Karpas-422 (cell line): ENCODE results near the gene GOT1. TPM values are rescaled to one million over a fixed set of nuclear protein-coding genes. Genes with fewer than 3 reads are reported as not detected.

Experiments
- DNase-seq: peaks from one replicate; pipeline ENCODE4 v3.0.0-alpha.2; 2015
- H2AFZ ChIP-seq: fragments of 200-600 bp; sonication (generic); 2 replicates; pipeline ENCODE4 v1.6.1; 2014; ENCODE audit warnings: antibody characterized with exemption, low read length, mixed read lengths
- H3K27ac ChIP-seq: fragments of 200-600 bp; sonication (generic); 2 replicates; pipeline ENCODE4 v1.5.1; 2014; ENCODE audit warnings: mild to moderate bottlenecking, low read length, moderate library complexity
- H3K27me3 ChIP-seq: fragments of 200-600 bp; sonication (generic); 2 replicates; pipeline ENCODE4 v1.6.1; 2014; ENCODE audit warnings: low read length, mixed read lengths
- H3K36me3 ChIP-seq: fragments of 200-600 bp; sonication (generic); 2 replicates; pipeline ENCODE4 v1.6.1; 2014; ENCODE audit warnings: low read length, mixed read lengths; ENCODE audit not compliant: insufficient read depth
- H3K4me1 ChIP-seq: fragments of 200-600 bp; sonication (generic); 2 replicates; pipeline ENCODE4 v1.6.1; 2014; ENCODE audit warnings: mild to moderate bottlenecking, low read length, mixed read lengths
- H3K4me2 ChIP-seq: fragments of 200-600 bp; sonication (generic); 2 replicates; pipeline ENCODE4 v1.6.1; 2014; ENCODE audit warnings: low read length, low read depth, mild to moderate bottlenecking; ENCODE audit not compliant: poor library complexity, severe bottlenecking
- H3K4me3 ChIP-seq: fragments of 200-600 bp; sonication (generic); 2 replicates; pipeline ENCODE4 v1.5.1; 2014; ENCODE audit warnings: mild to moderate bottlenecking, antibody characterized with exemption, low read length, mixed read lengths
- H3K79me2 ChIP-seq: fragments of 200-600 bp; sonication (generic); 2 replicates; pipeline ENCODE4 v1.6.1; 2014; ENCODE audit warnings: mild to moderate bottlenecking, low read length, mixed read lengths
- H3K9ac ChIP-seq: fragments of 200-600 bp; sonication (generic); 2 replicates; pipeline ENCODE4 v1.6.0; 2014; ENCODE audit warnings: low read length
- H3K9me2 ChIP-seq: fragments of 200-600 bp; sonication (generic), shearing (Covaris generic); replicated peaks from 2 replicates; pipeline ENCODE4 v1.6.0; 2014; ENCODE audit warnings: mild to moderate bottlenecking, low read length, moderate library complexity; ENCODE audit not compliant: insufficient read depth
- H3K9me3 ChIP-seq: fragments of 300-700, 200-600 bp; sonication (generic); 2 replicates; pipeline ENCODE4 v1.6.1; 2014; ENCODE audit warnings: low read length, mixed read lengths
- H4K20me1 ChIP-seq: fragments of 200-600 bp; sonication (generic); 2 replicates; pipeline ENCODE4 v1.6.1; 2014; ENCODE audit warnings: mild to moderate bottlenecking, antibody characterized with exemption, low read length, low read depth; ENCODE audit not compliant: insufficient read depth
- total RNA-seq: library from RNA; depleted of rRNA; stranded (reverse); fragments of >200 nt; shearing (Covaris generic); gene quantifications from 2 replicates; pipeline ENCODE4 v1.2.3, GENCODE V29; 2014; ENCODE audit warnings: low replicate concordance; rRNA removed

GOT1 gene
- total RNA-seq, 1 experiment from 2014 or later = 34.1 TPM

DNA sequence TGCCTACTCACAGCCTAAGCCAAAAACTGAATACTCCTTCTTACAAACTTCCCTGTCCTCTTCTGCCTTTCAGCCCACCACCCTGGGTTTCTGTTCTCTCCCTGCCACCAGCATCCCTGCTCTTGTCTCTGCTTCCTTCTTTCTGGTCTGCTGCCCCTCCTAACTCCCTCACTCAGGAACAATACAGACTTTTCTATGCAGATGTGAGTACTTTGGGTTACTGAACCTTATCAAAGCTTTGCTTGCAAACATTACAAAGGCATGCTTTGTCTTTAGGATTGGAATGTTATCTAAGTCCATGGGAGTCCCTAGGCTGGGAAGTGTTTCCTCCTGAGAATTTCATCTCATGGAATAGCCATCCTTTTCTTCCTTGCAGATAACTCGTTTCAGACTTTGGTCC, 72.3 kb downstream of the GOT1 start:
- H3K27me3 ChIP-seq = no peaks in the 10 kb centered on the region
- H3K4me1 ChIP-seq = peaks cover 6% of the 10 kb centered on the region
- DNase-seq = no peak
- no peak overlapping the region for H3K27ac ChIP-seq
- H3K9ac ChIP-seq = no peak overlapping the region
- H3K79me2 ChIP-seq = no peaks in the 10 kb centered on the region
- no peaks in the 10 kb centered on the region for H3K36me3 ChIP-seq
- H3K9me2 ChIP-seq = no peaks in the 10 kb centered on the region
- no peaks in the 10 kb centered on the region for H3K9me3 ChIP-seq
- H3K4me3 ChIP-seq = no peak overlapping the region
- no peak overlapping the region for H2AFZ ChIP-seq
- no peaks in the 10 kb centered on the region for H4K20me1 ChIP-seq
- H3K4me2 ChIP-seq = no peak overlapping the region

DNA sequence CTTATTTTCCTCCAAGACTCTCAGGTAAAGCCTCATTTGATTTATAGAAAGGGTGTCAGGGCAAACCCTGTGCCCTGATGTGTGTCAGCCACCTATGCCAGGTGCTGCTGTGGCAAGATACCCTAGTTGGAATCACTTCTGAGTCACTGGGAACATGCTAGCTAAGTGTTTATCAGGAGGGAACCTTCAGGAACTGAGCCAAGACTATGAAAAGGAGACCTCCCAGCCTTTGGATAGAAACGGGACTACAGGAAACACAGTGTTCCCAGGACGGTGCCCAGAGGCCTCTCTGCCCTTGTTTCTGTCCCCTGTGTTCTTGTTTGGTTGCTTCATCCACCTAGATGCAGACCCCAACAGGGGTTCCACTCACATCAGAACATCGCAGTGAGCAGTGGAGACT, 72.7 kb downstream of the GOT1 start:
- H3K9me2 ChIP-seq = no peaks in the 10 kb centered on the region
- no peaks in the 10 kb centered on the region for H3K9me3 ChIP-seq
- no peaks in the 10 kb centered on the region for H3K79me2 ChIP-seq
- no peak overlapping the region for H2AFZ ChIP-seq
- no peaks in the 10 kb centered on the region for H3K36me3 ChIP-seq
- no peak overlapping the region for H3K27ac ChIP-seq
- H3K4me3 ChIP-seq = no peak overlapping the region
- no peak for DNase-seq
- H3K4me1 ChIP-seq = peaks cover 6% of the 10 kb centered on the region
- H4K20me1 ChIP-seq = no peaks in the 10 kb centered on the region
- no peak overlapping the region for H3K9ac ChIP-seq
- H3K27me3 ChIP-seq = no peaks in the 10 kb centered on the region
- H3K4me2 ChIP-seq = no peak overlapping the region

DNA sequence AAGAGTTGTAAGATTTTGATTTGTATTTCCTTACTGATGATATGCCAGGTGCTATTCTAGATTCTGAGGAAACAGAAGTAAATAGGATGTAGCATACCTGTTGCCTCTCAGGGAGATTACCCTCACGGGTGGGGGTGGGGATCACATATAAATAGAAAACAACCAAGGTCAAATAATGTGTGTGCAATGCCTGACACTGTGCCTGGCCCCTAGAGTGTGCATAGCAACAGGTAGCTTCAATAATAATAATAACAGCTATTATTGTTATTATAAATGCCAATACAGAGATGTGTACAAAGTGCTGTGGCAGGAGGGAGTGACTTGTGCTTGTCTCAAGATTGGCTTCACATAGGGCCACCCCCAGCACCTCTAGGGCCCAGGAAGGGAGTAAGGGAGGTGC, 77.2 kb downstream of the GOT1 start:
- Histone ChIP-seq H3K9ac (no peak overlapping the region), H3K36me3 (no peaks in the 10 kb centered on the region), H2AFZ (no peak overlapping the region), H3K27ac (no peak overlapping the region), H4K20me1 (no peaks in the 10 kb centered on the region), H3K4me3 (no peak overlapping the region), H3K27me3 (no peaks in the 10 kb centered on the region), H3K4me1 (peaks cover 6% of the 10 kb centered on the region), H3K4me2 (no peak overlapping the region), H3K9me3 (no peaks in the 10 kb centered on the region), H3K9me2 (no peaks in the 10 kb centered on the region), H3K79me2 (no peaks in the 10 kb centered on the region)
- no peak for DNase-seq

- H3K27me3 ChIP-seq = no peaks in the 10 kb centered on the region
- no peaks in the 10 kb centered on the region for H4K20me1 ChIP-seq
- DNase-seq = no peak
- H3K4me2 ChIP-seq = no peak overlapping the region
- no peak overlapping the region for H3K27ac ChIP-seq
- no peaks in the 10 kb centered on the region for H3K9me3 ChIP-seq
- no peaks in the 10 kb centered on the region for H3K4me1 ChIP-seq
- H2AFZ ChIP-seq = no peak overlapping the region
- no peaks in the 10 kb centered on the region for H3K79me2 ChIP-seq
- H3K9ac ChIP-seq = no peak overlapping the region
- no peaks in the 10 kb centered on the region for H3K36me3 ChIP-seq
- no peaks in the 10 kb centered on the region for H3K9me2 ChIP-seq
- no peak overlapping the region for H3K4me3 ChIP-seq
These were observed 82.8 kb downstream of the GOT1 start for GRCh38 chr10:99347672-99348071.

Other genes starting within 250 kb of the GOT1 start
- gene HPSE2, start 194.8 kb downstream of the GOT1 start, total RNA-seq = not detected in 2 replicates
- gene CNNM1, start 101.3 kb downstream of the GOT1 start, total RNA-seq = not detected in 2 replicates
- not detected in 2 replicates for gene NKX2-3, start 102.3 kb upstream of the GOT1 start, total RNA-seq
- 32.9 and 36.4 TPM in 2 replicates for gene SLC25A28, start 189.8 kb upstream of the GOT1 start, total RNA-seq
- 4.9 TPM in 2 replicates for gene ENTPD7, start 228.9 kb upstream of the GOT1 start, total RNA-seq